ENCODE measurements around the gene BTBD9. TPM values are rescaled to one million over a fixed set of nuclear protein-coding genes. Genes with fewer than 3 reads are reported as not detected.

The BTBD9 gene
- total and polyA plus RNA-seq, 2 of the 13 experiments (the other 11 are each of a cell fraction or from before 2014, with no cell fraction given) = 1.2 to 3.0 TPM

DNA sequence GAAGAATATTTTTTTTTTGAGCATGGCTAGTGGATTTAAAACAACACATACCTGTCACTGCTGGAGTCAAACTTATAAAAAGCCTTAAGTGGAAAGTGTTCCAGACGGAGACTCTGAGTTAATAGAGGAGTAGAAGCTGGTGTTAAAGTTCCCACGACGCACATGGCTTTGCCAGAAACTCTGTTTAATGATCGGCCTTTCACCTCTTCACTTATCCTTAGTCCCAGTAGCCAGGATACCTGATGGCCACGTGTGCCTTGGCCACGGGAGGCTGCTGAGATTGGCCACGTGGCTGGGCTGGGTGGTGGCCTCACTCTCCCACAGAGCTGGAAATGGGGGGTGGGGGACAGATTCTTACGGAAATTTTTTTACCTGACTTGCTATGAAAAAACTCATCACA, 487.1 kb downstream of the BTBD9 start:
- no peak for FAIRE-seq
- no peak overlapping the region for H3K27ac ChIP-seq (ENCODE audit: extremely low read length, insufficient read depth, low read length)
- H3K27me3 ChIP-seq (ENCODE audit: control insufficient read depth in 1 of 2, insufficient read depth in 2 of 2, low read length in 2 of 2) = no peaks in the 10 kb centered on the region
- no peak overlapping the region for H3K9ac ChIP-seq (ENCODE audit: insufficient read depth, low read depth, low read length)
- CTCF ChIA-PET (ENCODE audit: low intra/inter-chr PET ratio, low total read pairs) = no interaction called here
- POLR2A ChIA-PET = no interaction called here
- H4K20me1 ChIP-seq (ENCODE audit: insufficient read depth, low read length) = no peaks in the 10 kb centered on the region
- intact Hi-C loops (cut with micrococcal nuclease; ENCODE audit: unreplicated experiment) (no loop called here), in situ Hi-C loops (cut with HindIII; ENCODE audit: extremely low pct_ligation_motif_present, low pct_unique_long_range_greater_than_20kb) (no loop called here)
- no peak overlapping the region for H3K4me3 ChIP-seq (replicated peaks in 1 of 3; ENCODE audit: insufficient read depth in 1 of 3, low read depth in 2 of 3, low read length in 3 of 3)
- no peak overlapping the region for H3K4me2 ChIP-seq (ENCODE audit: low read depth, low read length)
- H3K9me3 ChIP-seq (ENCODE audit: low read length) = no peaks in the 10 kb centered on the region
- WGBS (ENCODE audit: low lambda C conversion rate) = 93% methylated on average over 8 of the region's 8 CpGs
- peaks cover 19% of the 10 kb centered on the region for H3K4me1 ChIP-seq (ENCODE audit: insufficient read depth, low read length)
- no peak for DNase-seq (ENCODE audit: low spot score)
- H2AFZ ChIP-seq (ENCODE audit: low read length) = no peak overlapping the region
- H3K79me2 ChIP-seq (ENCODE audit: insufficient read depth, low read length) = no peaks in the 10 kb centered on the region
- no peak for ATAC-seq
- peaks cover 8 to 28% of the 10 kb centered on the region in 2 experiments for H3K36me3 ChIP-seq (replicated peaks in 1 of 2; ENCODE audit: control insufficient read depth in 1 of 2, insufficient read depth in 2 of 2, low read length in 2 of 2)
- no TSS peak for BruUV-seq (replicated peaks)
- TF ChIP-seq ZNF878 (CRISPR knock-in tag; IDR thresholded peaks at IDR 0.05) (no peak), MYNN (CRISPR knock-in tag; IDR thresholded peaks at IDR 0.05; ENCODE audit: low read depth) (no peak), PCBP1 (IDR thresholded peaks at IDR 0.05; ENCODE audit: borderline replicate concordance, low read depth, low read length) (no peak), ZNF33B (CRISPR knock-in tag; IDR thresholded peaks at IDR 0.05) (no peak)

DNA sequence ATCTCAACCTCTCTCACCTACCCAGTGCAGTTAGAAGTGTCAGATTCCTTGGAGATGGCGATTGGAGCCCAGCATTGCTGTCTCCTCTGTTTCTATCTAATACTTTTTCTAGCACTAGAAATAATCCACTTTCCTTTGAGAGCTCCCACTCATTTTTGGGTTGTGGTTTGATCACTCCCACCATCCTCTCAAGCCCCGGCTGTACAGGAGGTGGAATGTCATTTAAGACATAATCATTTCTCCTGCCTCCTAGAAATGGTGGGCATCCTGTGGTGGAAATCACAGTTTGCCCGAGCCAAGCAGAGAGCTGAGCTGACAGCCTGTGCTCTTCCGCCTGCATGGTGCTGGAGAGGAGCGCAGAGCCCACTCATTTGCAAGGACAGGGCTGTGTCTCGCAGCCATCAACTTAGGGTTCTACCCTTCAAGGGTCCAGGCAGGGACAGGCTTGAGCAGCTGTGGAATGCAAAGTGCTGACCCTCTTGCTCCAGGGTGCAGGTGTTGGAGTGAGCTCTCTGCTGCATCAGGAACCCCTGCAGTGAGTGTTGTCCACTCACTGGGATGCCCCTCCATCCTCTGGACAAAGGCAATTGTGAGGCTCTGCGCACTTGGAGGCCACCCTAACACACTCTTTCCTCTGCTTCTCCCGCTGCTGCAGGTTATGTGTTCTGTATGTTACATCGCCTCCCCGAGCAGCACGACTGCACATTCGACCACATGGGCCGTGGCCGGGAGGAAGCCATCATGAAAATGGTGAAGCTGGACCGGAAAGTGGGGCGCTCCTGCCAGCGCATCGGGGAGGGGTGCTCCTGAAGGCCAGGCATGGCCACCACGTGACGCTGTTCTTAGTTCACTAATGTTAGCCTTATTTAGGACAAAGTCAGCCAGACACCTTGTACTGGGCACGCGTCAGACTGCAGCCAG, 487.9 kb downstream of the BTBD9 start:
- ATAC-seq = no peak
- FAIRE-seq = no peak
- BruUV-seq (replicated peaks) = no TSS peak

More for the DNA sequence above, 487.9 kb downstream of the BTBD9 start:
- Histone ChIP-seq H2AFZ (ENCODE audit: low read length) (no peak overlapping the region), H3K4me2 (ENCODE audit: low read depth, low read length) (no peak overlapping the region), H3K36me3 (replicated peaks in 1 of 2; ENCODE audit: control insufficient read depth in 1 of 2, insufficient read depth in 2 of 2, low read length in 2 of 2) (peaks cover 8 to 28% of the 10 kb centered on the region in 2 experiments), H3K79me2 (ENCODE audit: insufficient read depth, low read length) (no peaks in the 10 kb centered on the region), H3K4me3 (replicated peaks in 1 of 3; ENCODE audit: insufficient read depth in 1 of 3, low read depth in 2 of 3, low read length in 3 of 3) (no peak overlapping the region), H3K27me3 (ENCODE audit: control insufficient read depth in 1 of 2, insufficient read depth in 2 of 2, low read length in 2 of 2) (no peaks in the 10 kb centered on the region), H3K9ac (ENCODE audit: insufficient read depth, low read depth, low read length) (no peak overlapping the region), H3K9me3 (ENCODE audit: low read length) (no peaks in the 10 kb centered on the region), H4K20me1 (ENCODE audit: insufficient read depth, low read length) (peaks cover 2% of the 10 kb centered on the region; the same call in 1 of the 2 replicates), H3K4me1 (ENCODE audit: insufficient read depth, low read length) (peaks cover 19% of the 10 kb centered on the region), H3K27ac (ENCODE audit: extremely low read length, insufficient read depth, low read length) (no peak overlapping the region)
- in situ Hi-C loops (cut with HindIII; ENCODE audit: extremely low pct_ligation_motif_present, low pct_unique_long_range_greater_than_20kb) = no loop called here
- WGBS (ENCODE audit: low lambda C conversion rate) = 97% methylated on average over 22 of the region's 22 CpGs
- intact Hi-C loops (cut with micrococcal nuclease; ENCODE audit: unreplicated experiment) = no loop called here
- ChIA-PET POLR2A (no interaction called here), CTCF (ENCODE audit: low intra/inter-chr PET ratio, low total read pairs) (no interaction called here)
- TF ChIP-seq, protein P1, sequence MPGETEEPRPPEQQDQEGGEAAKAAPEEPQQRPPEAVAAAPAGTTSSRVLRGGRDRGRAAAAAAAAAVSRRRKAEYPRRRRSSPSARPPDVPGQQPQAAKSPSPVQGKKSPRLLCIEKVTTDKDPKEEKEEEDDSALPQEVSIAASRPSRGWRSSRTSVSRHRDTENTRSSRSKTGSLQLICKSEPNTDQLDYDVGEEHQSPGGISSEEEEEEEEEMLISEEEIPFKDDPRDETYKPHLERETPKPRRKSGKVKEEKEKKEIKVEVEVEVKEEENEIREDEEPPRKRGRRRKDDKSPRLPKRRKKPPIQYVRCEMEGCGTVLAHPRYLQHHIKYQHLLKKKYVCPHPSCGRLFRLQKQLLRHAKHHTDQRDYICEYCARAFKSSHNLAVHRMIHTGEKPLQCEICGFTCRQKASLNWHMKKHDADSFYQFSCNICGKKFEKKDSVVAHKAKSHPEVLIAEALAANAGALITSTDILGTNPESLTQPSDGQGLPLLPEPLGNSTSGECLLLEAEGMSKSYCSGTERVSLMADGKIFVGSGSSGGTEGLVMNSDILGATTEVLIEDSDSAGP (CRISPR knock-in tag; IDR thresholded peaks at IDR 0.05; ENCODE audit: borderline replicate concordance) = 0 out of 2 replicates have a peak, but pooled peaks have one; percentile 3
- TF ChIP-seq SPEN (CRISPR knock-in tag; IDR thresholded peaks at IDR 0.05; ENCODE audit: low read depth) = no peak
- no peak for DNase-seq (ENCODE audit: low spot score)
